HFFc6 (cell line): Measurements from ENCODE around the gene ZIC1. TPM values are rescaled to one million over a fixed set of nuclear protein-coding genes. Genes with fewer than 3 reads are reported as not detected.

Experiments used
- DNase-seq: peaks from one replicate; pipeline ENCODE4 v3.0.0-alpha.2; 2018
- H3K27ac Mint-ChIP-seq: 2 replicates; pipeline ENCODE4 v1.8.0; 2020; ENCODE audit warnings: mild to moderate bottlenecking, mixed read lengths
- H3K27me3 Mint-ChIP-seq: 2 replicates; pipeline ENCODE4 v1.8.0; 2021; ENCODE audit warnings: mild to moderate bottlenecking, moderate library complexity, mixed read lengths; ENCODE audit not compliant: insufficient read depth
- H3K36me3 Mint-ChIP-seq: 2 replicates; pipeline ENCODE4 v1.8.0; 2021; ENCODE audit warnings: low read depth, mixed read lengths
- H3K4me1 Mint-ChIP-seq: 2 replicates; pipeline ENCODE4 v1.8.0; 2020; ENCODE audit warnings: low read depth, mixed read lengths
- H3K4me3 Mint-ChIP-seq: 2 replicates; pipeline ENCODE4 v1.8.0; 2020; ENCODE audit warnings: mild to moderate bottlenecking, moderate library complexity, mixed read lengths
- H3K9me3 Mint-ChIP-seq: 2 replicates; pipeline ENCODE4 v1.8.0; 2020; ENCODE audit warnings: mild to moderate bottlenecking, mixed read lengths
- total RNA-seq, 6 experiments: library from RNA; stranded (reverse); fragmentation: NEBNext Ultra II Directional; extraction: Animal tissue kit (Norgen Biotek cat#: 25700); gene quantifications; 2 replicates in 1 of 6; 3 replicates in 5 of 6; pipeline ENCODE4 v1.2.3, GENCODE V29; 2021
- TF ChIP-seq, protein P1 (sequence below): fragments of 200-600 bp; sonication (generic); IDR thresholded peaks from 2 replicates; pipeline ENCODE4 v1.5.0; 2021; ENCODE audit warnings: antibody characterized with exemption, mild to moderate bottlenecking

The ZIC1 gene
- total RNA-seq, 6 experiments from 2014 or later, result 0.43 to 1.0 (median 0.57) TPM

DNA sequence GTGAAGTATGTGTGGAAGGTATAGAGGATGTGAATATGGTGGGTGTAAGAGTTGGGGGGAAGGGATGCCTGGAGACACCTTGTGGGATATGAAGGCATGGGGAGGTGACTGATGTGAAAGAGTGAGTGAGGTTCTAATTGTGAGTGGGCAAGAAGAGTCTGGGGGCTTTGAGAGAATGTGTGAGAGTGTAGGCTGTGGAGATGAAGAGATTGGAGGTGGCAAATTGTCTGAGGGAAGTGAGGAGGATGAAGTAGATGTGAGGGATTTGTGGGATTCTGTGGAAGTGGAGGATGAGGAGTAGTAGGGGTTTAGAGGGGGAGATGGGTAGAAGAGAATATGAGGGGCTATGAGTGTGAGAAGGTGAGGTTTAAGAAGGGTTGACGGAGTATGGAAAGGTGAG, 44.4 kb upstream of the ZIC1 start:
- peaks cover 52% of the 10 kb centered on the region for H3K27me3 Mint-ChIP-seq
- DNase-seq, result no peak
- no peaks in the 10 kb centered on the region for H3K36me3 Mint-ChIP-seq
- no peak overlapping the region for H3K4me3 Mint-ChIP-seq
- TF ChIP-seq, protein P1, sequence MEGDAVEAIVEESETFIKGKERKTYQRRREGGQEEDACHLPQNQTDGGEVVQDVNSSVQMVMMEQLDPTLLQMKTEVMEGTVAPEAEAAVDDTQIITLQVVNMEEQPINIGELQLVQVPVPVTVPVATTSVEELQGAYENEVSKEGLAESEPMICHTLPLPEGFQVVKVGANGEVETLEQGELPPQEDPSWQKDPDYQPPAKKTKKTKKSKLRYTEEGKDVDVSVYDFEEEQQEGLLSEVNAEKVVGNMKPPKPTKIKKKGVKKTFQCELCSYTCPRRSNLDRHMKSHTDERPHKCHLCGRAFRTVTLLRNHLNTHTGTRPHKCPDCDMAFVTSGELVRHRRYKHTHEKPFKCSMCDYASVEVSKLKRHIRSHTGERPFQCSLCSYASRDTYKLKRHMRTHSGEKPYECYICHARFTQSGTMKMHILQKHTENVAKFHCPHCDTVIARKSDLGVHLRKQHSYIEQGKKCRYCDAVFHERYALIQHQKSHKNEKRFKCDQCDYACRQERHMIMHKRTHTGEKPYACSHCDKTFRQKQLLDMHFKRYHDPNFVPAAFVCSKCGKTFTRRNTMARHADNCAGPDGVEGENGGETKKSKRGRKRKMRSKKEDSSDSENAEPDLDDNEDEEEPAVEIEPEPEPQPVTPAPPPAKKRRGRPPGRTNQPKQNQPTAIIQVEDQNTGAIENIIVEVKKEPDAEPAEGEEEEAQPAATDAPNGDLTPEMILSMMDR, result no peak
- no peaks in the 10 kb centered on the region for H3K4me1 Mint-ChIP-seq
- H3K27ac Mint-ChIP-seq, result no peak overlapping the region
- H3K9me3 Mint-ChIP-seq, result no peaks in the 10 kb centered on the region

DNA sequence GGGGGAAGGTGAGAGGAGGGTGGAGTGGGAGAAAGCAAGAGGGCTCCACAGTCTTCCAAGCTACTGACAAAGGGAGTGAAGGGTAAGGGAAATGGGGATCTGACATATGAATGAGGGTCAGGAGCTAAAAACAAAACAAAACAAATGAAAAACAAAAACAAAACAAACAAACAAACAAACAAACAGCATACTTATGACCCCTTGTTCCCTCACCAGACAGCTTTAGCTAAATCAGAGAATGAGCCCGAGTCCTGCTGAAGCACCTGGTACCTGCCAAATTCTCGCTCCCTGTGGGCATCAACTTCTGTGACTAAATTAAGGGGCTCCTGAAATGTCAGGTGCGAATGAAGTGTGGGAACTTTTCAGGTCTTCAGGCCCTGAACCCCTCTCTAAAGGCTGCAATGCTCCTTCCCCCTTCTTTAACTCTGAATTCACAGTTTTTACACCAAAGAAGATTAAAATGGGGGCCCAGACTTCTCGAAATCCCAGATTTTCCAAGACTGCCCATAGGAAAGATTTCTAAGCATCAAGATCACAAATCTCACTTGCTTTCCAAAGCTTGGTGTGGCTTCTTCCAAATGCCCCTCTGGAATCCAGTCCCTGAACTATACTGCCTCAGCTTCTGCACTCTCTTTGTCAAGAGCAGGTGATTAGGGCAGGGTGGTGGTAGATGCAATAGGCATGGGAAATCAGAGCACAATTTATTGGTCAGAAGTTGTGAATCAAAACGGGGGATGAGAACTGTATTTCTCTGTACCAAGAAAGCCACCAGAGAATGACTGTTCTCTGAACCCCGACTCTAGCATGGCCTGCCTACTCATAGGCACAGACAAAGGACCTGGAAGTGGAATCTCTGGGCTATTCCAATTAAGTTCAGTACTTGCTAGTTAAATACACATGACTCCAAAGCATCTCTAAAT, 43.7 kb upstream of the ZIC1 start:
- H3K9me3 Mint-ChIP-seq, result no peaks in the 10 kb centered on the region
- no peaks in the 10 kb centered on the region for H3K4me1 Mint-ChIP-seq
- no peaks in the 10 kb centered on the region for H3K36me3 Mint-ChIP-seq
- no peak overlapping the region for H3K4me3 Mint-ChIP-seq
- DNase-seq, result no peak
- H3K27ac Mint-ChIP-seq, result no peak overlapping the region
- TF ChIP-seq, protein P1, result no peak
- peaks cover 53% of the 10 kb centered on the region for H3K27me3 Mint-ChIP-seq

DNA sequence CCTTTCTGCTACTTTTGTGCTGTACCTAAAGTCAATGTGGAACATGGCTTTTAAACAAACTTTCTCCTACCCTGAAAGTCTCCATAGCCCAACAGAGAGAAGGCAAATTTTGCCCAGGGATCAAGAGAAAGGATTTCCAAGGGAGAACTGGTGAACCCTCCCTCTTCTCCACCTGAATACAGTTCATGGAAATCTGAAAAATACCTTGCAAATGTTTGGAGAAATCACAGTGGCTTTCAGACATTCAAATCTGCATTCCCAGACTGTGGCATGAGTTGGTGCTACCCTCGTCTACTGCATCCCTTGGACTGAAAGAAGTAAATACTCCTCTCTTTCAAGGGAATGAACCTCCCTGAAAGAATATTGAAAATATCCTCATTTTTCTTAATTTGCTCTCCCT, 41.5 kb upstream of the ZIC1 start:
- Mint-ChIP-seq H3K27ac (no peak overlapping the region), H3K36me3 (no peaks in the 10 kb centered on the region; the same call in 1 of the 2 replicates), H3K4me1 (peaks cover 5% of the 10 kb centered on the region; the same call in 1 of the 2 replicates), H3K4me3 (no peak overlapping the region), H3K27me3 (peaks cover 60% of the 10 kb centered on the region), H3K9me3 (peaks cover 9% of the 10 kb centered on the region; the same call in 1 of the 2 replicates)
- no peak for DNase-seq
- TF ChIP-seq, protein P1, result no peak

DNA sequence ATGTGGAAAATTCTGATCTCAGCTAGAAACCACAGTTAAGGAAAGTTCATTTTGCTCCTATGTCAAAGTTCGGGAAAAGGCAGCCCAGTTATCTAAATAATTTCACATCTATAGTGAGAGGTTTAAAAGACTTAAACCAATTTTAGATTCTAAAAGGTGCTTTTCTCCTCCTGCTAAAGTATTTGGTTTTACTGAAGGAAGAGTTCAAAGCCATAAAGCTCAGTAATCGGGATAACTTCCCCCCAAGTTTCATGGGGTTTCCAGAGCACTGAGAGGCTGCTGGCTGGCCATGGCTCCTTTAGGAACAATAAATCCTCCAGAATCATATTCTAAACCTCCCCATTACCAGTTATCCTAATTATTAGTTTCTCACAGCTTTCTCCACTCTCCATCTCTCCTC, 41.0 kb upstream of the ZIC1 start:
- Mint-ChIP-seq H3K4me1 (peaks cover 5% of the 10 kb centered on the region; the same call in 1 of the 2 replicates), H3K9me3 (peaks cover 10% of the 10 kb centered on the region; the same call in 1 of the 2 replicates), H3K27me3 (peaks cover 64% of the 10 kb centered on the region), H3K36me3 (no peaks in the 10 kb centered on the region; the same call in 1 of the 2 replicates), H3K27ac (no peak overlapping the region), H3K4me3 (no peak overlapping the region)
- DNase-seq, result no peak
- TF ChIP-seq, protein P1, result no peak

DNA sequence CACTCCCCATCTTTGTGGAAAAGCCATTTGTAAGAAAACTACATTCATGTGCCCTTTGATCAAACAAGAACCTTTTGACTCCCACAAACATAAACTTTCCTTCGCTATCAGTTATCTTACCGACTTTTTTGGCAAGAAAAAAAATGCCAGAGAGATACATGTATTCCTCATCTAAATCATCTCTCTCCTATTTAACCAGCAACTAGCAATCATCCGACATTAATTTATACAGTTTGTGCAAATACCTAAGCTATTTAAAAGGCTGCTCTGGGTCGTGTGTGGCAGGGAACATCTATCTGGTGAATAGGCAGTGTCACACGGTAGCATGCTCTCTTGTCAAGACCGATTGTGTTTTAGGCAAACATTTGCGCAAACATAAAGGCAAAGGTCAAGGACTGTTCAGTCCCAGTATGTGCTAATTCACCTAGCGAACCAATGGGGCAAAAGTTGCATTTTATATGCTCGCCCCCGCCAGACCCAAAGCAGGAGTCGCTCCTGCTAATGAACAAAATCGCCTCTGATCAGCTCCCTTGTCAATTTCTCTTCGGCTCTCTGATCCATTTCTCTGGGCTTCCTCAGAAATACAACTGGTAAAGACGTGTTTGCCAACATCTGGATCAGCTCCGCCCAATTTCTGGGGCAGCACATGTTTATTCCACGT, 40.5 kb upstream of the ZIC1 start:
- H3K4me3 Mint-ChIP-seq, result no peak overlapping the region
- peaks cover 10% of the 10 kb centered on the region; the same call in 1 of the 2 replicates for H3K9me3 Mint-ChIP-seq
- no peaks in the 10 kb centered on the region; the same call in 1 of the 2 replicates for H3K36me3 Mint-ChIP-seq
- peaks cover 5% of the 10 kb centered on the region; the same call in 1 of the 2 replicates for H3K4me1 Mint-ChIP-seq
- TF ChIP-seq, protein P1, result no peak
- H3K27ac Mint-ChIP-seq, result no peak overlapping the region
- H3K27me3 Mint-ChIP-seq, result peaks cover 66% of the 10 kb centered on the region
- DNase-seq, result no peak
